GM18526 (cell line): Measurements from ENCODE around the gene FNDC11.

Experiments used
- POLR2A ChIP-seq: IDR thresholded peaks from 3 replicates; pipeline ENCODE4 v1.6.1; 2011; ENCODE audit not compliant: insufficient read length; ENCODE audit errors: extremely low read depth

Gene FNDC11

DNA sequence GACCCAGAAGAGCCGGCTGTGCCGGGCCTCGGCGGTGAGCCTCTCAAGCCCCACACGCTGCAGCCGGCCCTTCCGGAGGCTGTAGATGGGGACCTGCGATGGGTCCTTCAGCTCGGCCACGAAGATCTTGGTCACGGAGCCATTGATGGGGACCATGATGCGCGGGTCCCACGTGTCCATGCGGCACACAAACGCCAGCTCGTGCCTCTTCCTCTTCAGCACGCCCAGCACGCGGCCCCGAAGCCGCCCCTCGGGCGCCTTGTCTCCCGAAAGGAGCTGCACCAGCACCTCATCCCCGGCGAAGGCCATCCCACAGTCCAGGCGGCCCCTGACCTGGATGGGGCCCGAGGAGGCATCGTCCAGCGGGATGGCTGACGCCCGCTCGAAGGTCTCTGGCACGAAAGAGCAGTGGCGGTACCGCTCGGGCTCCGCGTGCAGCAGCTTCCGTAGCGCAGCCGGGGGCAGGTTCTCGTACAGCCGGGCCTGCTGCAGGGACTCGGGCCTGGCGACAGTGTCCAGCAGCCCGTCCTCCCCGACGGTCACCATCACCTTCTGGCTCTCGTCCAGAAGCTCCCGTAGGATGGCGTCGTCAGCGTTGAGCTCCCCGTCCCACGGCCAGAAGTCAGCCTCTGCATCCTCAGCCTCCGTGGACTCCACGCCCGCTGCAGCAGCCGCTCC, 11.2 kb downstream of the FNDC11 start:
- TF ChIP-seq POLR2A, result no peak

DNA sequence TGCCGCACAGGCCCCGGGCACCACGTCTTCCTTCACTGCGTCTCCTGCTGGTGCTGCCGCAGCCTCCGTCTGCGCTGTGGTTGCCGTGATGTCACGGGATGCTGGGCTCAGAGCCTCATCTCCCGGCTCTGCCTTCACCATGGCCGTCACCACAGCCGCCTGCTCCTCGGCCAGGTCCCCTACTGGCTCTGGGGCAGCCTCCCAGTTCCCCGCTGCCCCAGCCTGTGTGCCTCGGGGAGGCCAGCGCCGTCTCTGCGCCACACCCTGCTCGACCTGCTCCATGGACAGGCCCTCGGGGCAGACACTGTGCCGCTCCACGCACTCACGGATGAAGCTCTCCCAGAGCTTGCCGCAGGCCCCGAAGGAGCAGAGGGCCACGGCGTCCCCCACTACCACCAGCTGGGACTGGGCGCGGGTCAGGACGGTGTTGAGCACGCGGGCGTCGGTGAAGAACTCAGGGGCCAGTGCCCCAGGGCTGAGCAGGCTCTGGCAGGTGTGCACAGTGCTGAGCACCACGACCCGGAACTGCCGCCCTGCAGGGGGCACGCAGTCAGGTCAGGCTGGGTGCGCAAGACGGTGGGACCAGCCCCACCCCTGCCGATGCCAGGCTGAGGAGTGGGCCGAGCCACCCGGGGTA, 11.9 kb downstream of the FNDC11 start:
- TF ChIP-seq POLR2A, result no peak

DNA sequence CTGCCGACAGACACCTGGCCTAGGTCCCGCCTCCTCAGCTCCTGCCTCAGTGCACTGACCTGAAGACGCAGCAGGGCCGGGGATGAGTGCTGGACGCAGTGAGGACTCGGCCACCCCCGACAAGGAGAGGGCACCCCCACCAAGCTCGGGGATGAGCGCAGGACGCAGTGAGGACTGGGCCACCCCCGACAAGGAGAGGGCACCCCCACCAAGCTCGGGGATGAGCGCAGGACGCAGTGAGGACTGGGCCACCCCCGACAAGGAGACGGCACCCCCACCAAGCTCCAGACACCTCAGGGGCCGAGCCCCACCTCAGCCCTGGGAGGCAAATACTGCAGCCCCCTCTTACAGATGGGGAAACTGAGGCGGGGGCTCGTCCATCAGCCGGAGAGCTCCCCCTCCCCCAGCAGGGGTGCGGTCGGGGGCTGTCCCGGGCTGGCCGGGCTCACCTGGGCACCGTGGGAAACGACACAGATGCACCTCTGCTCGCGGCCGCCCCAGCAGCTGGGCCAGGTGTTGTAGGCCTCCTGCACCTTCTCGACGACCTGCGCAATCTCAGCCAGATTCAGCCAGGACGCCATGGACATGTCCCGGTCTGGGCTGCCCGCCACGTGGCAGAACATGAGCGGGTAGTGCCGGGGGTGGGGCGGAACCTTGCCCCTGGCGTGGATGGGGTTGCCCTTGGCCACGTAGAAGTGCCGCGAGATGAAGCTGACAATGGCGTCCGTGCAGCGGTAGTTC, 12.6 kb downstream of the FNDC11 start:
- TF ChIP-seq POLR2A, result no peak

DNA sequence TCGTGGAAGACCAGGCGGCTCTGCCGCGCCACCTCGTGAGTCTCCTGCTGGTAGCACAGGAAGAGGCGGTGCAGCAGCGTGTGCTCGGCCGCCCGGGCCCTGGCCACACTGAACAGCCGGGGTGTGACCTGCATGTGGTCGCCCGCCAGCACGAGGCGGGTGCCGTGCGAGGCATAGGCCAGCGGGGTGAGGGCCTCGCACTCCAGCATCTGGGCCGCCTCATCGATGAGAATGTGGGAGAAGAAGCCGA, 13.1 kb downstream of the FNDC11 start:
- no peak for TF ChIP-seq POLR2A

DNA sequence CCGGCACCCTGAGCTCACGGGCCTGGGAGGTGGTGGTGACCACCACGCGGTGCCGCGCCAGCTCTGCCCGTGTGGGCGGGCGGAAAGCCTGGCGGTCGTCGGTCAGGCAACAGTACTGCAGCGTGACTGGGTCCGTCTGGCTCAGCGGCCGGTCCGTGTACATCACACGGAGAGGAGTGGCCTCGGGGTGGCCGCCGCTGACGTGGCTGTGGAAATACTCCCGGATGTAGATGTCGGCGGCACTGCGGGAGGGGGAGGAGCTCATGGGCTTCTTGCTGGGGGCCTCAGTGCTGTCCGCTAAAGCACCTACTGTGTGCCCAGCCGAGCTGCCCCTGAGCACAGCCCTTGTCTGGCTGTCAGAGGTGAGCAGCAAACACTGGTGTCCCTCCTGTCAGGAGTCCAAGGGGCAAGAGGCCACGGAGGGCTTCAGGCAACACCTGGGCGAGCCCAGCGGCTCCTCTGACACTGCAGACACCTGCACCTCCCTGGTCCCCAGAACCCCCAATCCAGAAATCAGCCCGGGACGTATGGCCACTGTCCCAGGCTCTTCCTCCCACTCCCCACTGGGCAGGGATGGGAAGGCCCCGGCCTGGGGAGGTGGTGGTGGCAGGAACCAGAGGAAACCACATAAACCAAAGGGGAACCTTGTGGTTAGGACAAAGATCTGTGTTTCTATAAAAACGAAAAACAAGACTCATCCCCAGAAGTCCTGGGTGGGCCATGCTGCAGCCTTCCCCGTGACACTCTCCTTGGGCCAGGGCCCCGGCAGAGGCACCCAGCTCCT, 13.6 kb downstream of the FNDC11 start:
- TF ChIP-seq POLR2A, result no peak

DNA sequence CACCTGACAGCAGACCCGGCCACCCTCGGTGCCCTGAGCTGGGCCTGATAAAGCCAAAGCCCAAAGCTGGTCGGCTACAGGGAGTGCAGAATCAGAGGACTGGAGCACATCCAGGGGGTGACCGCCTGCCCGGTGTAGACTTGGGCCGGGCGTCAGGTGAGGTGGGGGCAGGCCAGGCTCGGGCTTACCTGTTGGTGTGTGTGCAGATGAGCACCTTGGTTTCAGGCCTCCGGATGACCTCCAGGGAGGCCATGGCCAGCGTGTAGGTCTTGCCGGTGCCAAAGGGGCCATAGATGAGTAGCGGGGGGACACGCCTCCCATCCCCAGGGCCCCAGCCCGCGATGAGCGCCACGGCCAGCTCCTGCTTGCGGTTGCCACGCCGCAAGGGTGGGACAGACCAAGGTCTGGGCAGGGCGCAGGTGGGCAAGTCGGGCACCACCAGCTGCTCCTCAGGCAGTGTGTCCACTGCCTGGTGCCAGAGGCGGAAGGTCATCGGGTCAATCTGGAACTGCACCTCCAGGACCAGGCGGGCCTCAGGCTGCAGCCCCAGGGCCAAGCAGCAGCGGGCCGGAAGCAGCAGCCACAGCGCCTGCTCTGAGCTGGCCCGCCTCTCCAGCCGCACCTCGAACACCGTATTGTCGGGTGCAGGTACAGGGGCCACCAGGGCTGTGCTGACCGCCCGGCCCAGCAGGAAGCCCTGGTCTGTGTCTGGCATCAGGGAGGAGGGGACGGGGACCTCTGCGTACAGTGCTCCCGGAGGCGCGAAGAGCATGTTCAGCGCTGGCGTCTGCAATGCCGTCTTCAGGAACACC, 14.4 kb downstream of the FNDC11 start:
- peak; percentile 14 for TF ChIP-seq POLR2A

DNA sequence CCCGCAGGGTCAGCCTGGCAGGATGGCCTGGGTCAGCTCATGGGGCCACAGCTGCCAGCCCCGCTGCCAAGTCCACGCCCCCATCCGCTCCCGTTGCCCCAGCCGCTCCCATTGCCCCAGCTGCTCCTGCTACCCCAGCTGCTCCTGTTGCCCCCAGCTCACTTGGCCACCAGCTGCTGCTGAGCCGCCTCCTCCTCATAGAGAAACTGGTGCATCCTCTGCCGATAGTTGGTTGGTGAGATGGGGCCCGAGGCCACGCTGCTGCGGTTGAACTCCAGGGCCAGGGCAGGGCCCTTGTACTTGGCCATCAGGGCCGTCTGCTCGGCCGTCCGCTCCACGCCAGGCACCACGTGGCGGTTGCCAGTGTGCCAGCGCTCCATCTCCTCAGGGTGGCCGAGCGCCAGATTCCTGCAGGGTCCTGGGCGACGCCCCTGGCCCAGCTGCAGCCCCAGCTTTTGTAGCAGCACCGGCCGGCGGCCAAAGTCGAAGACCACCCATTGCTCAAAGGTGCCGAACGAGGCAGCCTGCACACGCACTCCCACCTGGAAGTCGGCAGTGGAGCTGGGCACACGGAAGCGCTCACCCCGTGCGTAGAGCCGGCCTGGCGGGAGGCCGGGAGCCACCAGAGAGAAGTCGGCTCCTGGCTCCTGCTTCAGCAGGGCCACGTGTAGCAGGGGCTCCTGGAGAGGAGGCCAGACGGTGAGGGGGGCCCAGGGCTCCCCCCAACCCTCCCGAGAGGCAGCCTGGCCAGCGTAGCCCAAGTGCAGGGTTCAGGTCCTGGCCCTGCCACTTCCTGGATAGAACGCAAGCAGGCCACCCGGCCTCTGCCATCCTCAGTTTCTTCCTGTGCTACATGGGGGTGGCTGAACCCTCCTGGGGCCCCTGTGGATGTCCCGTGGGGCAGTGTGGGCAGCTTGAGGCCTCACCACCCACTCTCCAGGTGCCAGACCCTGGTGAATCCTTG, 15.3 kb downstream of the FNDC11 start:
- no peak for TF ChIP-seq POLR2A

DNA sequence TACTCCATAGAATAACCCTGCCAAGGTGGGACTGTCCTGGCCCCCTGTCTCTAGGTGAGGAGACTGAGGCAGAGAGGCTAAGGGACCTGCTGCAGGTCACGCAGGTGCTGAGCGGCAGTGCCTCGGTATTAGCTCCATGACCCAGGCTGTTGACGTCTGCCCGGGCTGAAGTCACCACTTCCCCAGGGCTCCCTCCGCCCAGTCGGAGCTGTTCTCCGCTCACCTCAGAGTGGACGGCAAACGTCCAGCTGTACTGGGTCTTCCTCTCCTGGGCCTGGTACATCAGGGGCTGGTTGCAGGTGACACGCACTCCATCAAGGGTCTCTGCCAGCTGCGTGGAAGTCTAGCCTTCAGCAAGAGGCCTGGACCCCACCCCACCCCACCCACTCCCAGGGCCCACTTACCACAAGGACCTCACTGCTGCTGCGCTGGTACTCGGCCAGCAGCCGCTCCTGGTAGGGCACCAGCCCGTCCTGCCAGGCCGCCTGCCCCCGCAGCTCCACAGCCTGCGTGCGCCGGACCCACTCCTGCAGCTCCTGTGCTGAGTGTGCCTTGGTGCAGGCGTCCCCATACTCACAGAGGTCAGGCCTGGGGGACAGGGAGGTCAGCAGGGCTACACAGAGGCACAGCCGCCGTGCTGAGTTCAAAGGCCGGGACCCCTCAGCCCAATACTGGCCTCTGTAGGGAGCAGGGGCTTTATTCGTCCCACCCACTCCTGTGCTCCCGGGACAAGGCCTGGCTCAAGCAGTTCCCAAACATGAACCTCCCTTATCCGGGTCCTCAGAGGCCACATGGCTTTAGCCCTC, 16.5 kb downstream of the FNDC11 start:
- no peak for TF ChIP-seq POLR2A

DNA sequence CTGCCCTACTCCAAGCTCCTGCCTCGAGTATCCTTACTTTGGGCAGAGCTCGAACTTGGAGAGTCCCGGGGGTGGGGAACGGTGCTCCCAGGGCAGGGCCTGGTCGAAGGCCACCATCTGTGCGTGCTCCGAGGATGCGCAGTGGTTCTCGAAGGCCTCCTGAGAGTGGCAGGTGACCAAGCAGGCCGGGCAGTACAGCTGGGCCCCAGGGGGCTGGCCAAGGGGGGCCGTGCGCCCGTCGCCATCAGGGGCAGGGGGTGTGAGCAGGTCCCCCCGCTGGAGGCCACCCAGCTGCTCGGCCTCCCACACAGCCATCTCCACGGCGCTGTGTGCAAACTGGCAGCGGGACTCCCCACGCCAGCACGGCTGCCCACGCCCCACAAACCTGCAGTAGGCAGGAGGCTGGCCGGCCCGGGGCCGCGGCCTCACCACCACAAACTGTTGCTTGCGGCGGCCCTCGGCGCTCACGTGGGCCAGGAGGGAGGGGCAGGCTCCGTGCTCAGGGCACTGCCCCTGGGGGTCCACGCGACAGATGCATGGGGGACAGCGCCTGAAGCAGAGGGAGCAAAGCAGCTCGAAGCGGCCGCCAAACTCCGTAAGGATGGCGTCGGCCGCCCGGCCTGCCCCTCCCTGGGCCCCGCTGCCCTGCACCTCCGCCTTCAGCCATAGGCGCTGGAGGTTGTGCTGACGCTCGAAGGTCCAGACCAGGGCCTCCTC, 18.3 kb downstream of the FNDC11 start:
- TF ChIP-seq POLR2A, result no peak

DNA sequence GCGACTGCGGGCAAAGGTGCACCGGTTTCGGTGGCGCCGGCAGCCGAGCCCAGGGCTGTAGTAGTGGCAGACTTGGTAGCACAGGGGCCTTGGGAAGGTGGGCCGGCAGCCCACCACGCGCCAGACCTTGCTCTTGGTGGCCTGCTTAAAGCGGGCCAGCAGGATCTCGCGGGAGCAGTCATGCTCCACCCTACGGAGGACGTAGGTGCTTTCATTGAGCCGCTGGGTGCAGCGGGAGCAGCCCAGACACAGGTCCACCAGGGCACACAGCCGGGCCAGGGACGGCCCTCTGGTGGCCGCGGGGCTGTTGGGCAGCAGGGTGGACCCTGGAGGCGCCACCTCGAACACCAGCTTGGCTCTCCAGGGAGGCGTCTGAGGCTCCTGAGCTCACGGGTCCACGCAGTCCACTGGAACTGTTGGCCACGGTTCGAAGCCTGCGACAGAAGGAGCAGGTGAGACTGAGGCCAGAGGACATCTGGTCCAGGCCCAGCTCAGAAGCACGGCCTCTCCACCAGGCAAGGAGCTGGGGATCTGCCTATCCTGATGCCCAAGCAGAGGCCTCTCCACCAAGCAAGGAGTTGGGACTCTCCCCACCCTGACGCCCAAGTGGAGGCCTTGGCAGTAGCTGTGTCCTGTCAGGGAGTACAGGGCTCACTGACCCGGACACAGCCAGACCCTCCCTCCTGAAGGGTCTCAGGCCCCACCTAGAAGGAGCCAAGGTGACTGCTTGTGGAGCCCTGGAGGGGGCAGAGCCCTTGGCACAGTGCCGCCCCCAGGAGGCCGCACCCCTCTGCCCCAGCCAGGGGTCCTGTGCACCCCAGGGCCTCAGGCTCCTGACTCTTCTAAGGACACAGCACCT, 19.1 kb downstream of the FNDC11 start:
- no peak for TF ChIP-seq POLR2A

DNA sequence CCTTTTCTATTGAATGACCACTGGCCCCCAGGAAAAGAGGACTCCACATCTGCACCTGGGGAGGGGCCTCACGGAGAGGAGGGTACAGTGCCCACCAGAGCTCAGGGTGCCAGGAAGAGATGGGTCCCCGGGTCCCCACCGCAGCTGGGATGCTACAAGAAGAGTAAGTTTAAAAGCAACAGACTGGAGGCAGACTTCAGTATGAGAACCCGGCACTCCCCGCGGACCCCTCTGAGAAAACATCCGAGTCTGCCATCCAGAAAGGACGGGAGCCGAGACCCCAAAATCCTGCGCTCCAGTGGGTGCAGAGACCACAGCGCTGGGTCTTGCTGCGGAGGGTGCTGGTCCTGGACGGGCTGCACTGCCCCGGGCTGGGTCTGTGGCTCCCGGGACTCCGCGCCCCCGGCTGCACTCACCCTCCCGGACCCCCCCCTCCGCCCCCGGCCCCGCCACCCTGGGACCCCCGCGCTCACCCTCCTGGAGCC, 19.7 kb downstream of the FNDC11 start:
- no peak for TF ChIP-seq POLR2A
